ENCODE data around the gene CHRNB2.

The CHRNB2 gene

DNA sequence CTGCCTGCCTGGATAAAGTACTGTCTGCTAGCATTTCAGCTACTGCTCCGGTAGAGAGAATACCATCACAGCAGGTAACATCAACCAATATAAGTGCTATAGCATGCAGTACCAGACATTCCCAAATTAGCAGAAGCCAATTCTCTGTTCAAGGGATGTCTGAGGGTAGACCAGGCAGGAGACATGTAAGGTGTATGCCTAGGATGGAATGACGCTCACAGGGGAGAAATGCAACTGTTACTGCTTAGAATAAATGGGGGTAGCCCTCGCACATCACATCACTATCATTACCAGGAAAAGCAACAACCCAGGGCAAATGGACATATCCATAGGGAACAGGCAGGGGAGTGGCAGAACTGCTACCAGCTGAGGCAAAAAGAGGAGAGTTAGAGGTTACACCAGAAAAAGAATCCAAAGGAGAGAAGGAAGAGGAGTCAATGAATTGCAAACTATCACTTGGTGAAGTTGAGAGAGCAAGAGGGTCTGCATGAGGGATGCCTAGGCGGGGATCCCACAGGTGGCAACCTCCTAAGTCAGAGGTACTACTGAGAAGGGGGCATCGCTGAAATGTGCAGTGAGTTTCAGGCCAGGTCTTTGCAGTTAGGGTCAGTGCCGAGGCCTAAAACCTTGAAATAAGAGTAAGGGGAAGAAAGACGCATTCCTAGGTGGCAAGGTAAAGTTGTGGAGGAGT, 10.2 kb upstream of the CHRNB2 start:
- DNase-seq (ENCODE audit: low spot score) (no peak), ATAC-seq (ENCODE audit: low read depth) (no peak)
- Histone ChIP-seq H3K27ac (ENCODE audit: poor library complexity, severe bottlenecking) (peak overlapping the region; percentile 83), H3K9me3 (ENCODE audit: severe bottlenecking) (no peaks in the 10 kb centered on the region), H3K27me3 (ENCODE audit: insufficient read depth, poor library complexity, severe bottlenecking) (no peaks in the 10 kb centered on the region), H3K36me3 (ENCODE audit: low read depth) (peaks cover 39% of the 10 kb centered on the region), H3K4me3 (ENCODE audit: severe bottlenecking) (peak overlapping the region; percentile 76), H3K4me1 (ENCODE audit: insufficient read depth, poor library complexity, severe bottlenecking) (peaks cover 8% of the 10 kb centered on the region)
- TF ChIP-seq, protein P1, sequence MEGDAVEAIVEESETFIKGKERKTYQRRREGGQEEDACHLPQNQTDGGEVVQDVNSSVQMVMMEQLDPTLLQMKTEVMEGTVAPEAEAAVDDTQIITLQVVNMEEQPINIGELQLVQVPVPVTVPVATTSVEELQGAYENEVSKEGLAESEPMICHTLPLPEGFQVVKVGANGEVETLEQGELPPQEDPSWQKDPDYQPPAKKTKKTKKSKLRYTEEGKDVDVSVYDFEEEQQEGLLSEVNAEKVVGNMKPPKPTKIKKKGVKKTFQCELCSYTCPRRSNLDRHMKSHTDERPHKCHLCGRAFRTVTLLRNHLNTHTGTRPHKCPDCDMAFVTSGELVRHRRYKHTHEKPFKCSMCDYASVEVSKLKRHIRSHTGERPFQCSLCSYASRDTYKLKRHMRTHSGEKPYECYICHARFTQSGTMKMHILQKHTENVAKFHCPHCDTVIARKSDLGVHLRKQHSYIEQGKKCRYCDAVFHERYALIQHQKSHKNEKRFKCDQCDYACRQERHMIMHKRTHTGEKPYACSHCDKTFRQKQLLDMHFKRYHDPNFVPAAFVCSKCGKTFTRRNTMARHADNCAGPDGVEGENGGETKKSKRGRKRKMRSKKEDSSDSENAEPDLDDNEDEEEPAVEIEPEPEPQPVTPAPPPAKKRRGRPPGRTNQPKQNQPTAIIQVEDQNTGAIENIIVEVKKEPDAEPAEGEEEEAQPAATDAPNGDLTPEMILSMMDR (IDR thresholded peaks at IDR 0.05; ENCODE audit: poor library complexity, severe bottlenecking) = no peak

DNA sequence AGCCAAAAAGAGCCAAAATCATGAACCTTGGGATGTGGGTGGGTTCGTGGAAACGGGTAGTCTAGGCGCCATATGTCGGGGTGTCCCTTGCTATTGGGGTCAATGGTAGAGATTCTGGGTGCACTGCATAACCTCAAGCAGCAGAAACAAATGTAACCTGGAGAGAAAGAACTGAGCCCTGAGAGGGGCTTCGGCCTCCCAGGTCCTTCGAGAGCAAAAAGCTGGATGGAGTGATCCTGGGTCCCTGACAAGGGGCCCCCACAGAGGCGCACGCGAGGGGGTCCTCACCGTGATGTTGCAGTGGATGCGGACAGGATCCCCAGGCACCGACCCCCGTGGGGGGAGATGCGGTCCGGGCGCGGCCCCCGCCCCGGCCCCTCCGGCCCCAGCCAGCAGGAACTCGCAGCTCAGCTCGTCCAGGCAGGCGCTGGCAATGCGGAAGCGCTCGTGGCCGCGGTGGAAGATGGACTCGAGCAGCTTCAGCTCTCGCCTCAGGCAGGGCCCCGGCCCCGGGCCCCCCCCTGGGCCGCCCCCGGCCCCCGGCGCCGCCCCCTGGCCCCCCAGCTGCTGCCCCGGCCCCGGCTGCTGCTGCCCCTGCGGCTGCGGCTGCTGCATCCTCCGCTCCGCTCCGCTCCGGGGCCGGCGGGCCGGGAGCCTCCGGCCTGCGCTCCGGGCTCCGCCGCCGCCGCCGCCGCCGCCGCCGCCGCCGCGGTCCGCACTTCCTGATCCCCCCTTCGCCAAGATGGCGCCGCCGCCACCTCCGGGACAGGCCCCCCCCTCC, 9.4 kb upstream of the CHRNB2 start, which contains the start of gene UBE2Q1:
Gene UBE2Q1, minus strand, starts transcription at position 724 of the 781 bp plus-strand sequence. Its CDS starts 109 bp downstream, at position 615.
- ATAC-seq (ENCODE audit: low read depth) (no peak), DNase-seq (ENCODE audit: low spot score) (no peak)
- H3K4me3 ChIP-seq (ENCODE audit: severe bottlenecking) = peak within 1 kb of the TSS; percentile 76
- H3K27me3 ChIP-seq (ENCODE audit: insufficient read depth, poor library complexity, severe bottlenecking) = no peaks in the 10 kb centered on the region
- H3K9me3 ChIP-seq (ENCODE audit: severe bottlenecking) = no peaks in the 10 kb centered on the region
- TF ChIP-seq, protein P1 (IDR thresholded peaks at IDR 0.05; ENCODE audit: poor library complexity, severe bottlenecking) = no peak
- H3K27ac ChIP-seq (ENCODE audit: poor library complexity, severe bottlenecking) = peak within 1 kb of the TSS; percentile 83
- peaks cover 31% of the 10 kb centered on the region for H3K36me3 ChIP-seq (ENCODE audit: low read depth)
- peaks cover 8% of the 10 kb centered on the region for H3K4me1 ChIP-seq (ENCODE audit: insufficient read depth, poor library complexity, severe bottlenecking)

DNA sequence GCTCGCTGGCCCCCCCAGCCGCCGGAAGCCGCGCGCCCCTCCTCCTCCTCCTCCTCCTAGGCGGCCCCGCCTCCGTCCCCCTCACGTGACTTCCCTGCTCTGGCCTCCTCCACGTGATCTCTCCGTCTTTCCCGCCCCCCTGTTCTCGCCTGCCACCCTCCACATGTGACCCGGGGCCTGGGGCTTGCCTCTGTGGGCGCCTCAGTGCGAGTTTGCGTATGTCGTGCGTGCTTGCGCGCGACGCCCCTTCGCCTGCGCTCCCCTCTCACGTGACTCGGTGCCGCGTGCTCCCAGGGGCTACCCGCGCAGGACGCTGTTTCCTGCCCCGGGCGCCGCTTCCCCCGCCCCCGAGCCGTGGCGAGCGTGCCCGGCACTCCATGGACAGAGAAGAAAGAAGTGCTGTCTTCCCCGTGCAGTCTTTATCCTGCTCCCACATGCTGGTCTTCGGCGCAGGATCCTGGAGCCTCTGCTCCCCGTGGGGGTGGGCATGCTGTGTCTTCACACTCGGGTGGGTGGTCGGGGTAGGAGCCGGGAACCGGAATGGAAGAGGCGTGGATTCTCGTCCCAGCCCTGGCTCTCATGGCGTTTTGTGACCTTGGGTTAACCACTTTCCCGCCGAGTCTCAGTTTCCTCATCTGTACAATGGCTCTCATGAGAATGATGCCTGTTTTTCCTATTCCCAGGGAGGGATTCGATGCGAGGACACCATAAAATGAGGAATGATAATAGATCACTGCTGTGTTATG, 8.7 kb upstream of the CHRNB2 start:
- H3K9me3 ChIP-seq (ENCODE audit: severe bottlenecking) = no peaks in the 10 kb centered on the region
- DNase-seq (ENCODE audit: low spot score) (peak; percentile 98), ATAC-seq (ENCODE audit: low read depth) (peak; percentile 88)
- peak overlapping the region; percentile 76 for H3K4me3 ChIP-seq (ENCODE audit: severe bottlenecking)
- TF ChIP-seq, protein P1 (IDR thresholded peaks at IDR 0.05; ENCODE audit: poor library complexity, severe bottlenecking) = no peak
- H3K4me1 ChIP-seq (ENCODE audit: insufficient read depth, poor library complexity, severe bottlenecking) = peaks cover 8% of the 10 kb centered on the region
- peak overlapping the region; percentile 83 for H3K27ac ChIP-seq (ENCODE audit: poor library complexity, severe bottlenecking)
- H3K27me3 ChIP-seq (ENCODE audit: insufficient read depth, poor library complexity, severe bottlenecking) = no peaks in the 10 kb centered on the region
- peaks cover 24% of the 10 kb centered on the region for H3K36me3 ChIP-seq (ENCODE audit: low read depth)

DNA sequence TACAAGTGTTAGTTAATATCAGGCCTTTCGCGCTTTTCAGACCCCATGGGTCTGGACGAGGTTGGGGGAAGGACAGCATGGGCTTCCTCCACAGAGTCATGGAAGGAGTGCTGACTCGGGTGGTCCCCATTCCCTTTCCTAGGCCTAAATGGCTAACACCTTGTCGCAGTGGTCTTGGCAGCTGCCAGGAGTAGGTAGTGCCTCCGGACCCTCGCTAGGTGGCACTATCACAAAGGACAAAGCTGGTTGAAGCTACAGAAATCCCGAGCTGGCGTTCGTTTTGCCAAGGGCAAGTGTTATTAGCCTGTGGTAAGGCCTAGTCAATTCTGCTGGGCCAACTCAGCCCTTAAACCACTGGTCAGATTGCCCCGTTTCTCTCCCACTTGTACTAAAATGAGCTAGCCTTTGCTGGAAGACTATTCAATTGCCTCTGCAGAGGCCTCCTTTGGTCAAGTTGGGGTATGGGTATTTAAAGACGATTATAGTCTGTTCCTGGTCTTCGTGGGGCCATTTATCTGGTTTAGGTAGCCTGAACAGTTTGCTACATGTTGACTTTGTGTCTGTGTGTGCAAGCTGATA, 8.0 kb upstream of the CHRNB2 start:
- H3K9me3 ChIP-seq (ENCODE audit: severe bottlenecking) = no peaks in the 10 kb centered on the region
- peaks cover 8% of the 10 kb centered on the region for H3K4me1 ChIP-seq (ENCODE audit: insufficient read depth, poor library complexity, severe bottlenecking)
- peak; percentile 77 for DNase-seq (ENCODE audit: low spot score)
- peak; percentile 58 for ATAC-seq (ENCODE audit: low read depth)
- TF ChIP-seq, protein P1 (IDR thresholded peaks at IDR 0.05; ENCODE audit: poor library complexity, severe bottlenecking) = peak; percentile 90
- H3K27me3 ChIP-seq (ENCODE audit: insufficient read depth, poor library complexity, severe bottlenecking) = no peaks in the 10 kb centered on the region
- peak overlapping the region; percentile 83 for H3K27ac ChIP-seq (ENCODE audit: poor library complexity, severe bottlenecking)
- peak overlapping the region; percentile 76 for H3K4me3 ChIP-seq (ENCODE audit: severe bottlenecking)
- H3K36me3 ChIP-seq (ENCODE audit: low read depth) = peaks cover 17% of the 10 kb centered on the region

Data from RWPE2 (cell line).